ENCODE data around the gene ERN1.
A peak's percentile ranks its signal among the peaks of the same experiment; 100 is the strongest.

ERN1 gene

DNA sequence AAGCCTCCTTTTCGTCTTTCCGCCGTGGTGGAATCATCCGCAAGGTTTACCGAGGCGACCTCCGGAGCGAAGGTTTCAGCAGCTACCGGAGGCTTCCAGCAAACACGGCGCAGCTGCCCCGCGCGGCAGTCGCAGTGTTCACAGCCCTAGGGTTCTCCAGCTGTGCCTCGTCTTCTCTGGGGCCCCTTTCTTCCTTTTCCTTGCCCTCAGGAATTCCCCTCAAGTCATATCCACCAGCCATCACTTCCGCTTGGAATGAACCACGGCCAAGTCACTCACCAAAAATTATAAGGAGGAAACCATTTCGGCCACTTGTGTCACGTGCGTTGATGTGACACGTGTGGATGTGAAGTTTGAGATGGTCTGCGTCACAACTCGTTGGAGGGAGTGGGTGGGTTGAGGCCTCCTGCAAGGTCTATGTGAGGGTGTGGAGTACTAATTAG is 636 bp upstream of the ERN1 start:
- no peak overlapping the region for H2BK12ac ChIP-seq (ENCODE audit: low read length)
- H3K4ac ChIP-seq (ENCODE audit: low read length): no peak overlapping the region
- H2BK5ac ChIP-seq (ENCODE audit: low read length): peak overlapping the region; percentile 39
- peak overlapping the region; percentile 91 for H3K18ac ChIP-seq (ENCODE audit: low read length)
- H3K4me1 ChIP-seq (ENCODE audit: control insufficient read depth in 2 of 2, insufficient read depth in 1 of 2, low read depth in 1 of 2, low read length in 2 of 2): peaks cover 4 to 6% of the 10 kb centered on the region in 2 donors
- no CpG with 5 or more reads among the region's 24 CpGs for WGBS, 2 donors (ENCODE audit: extremely low coverage in 2 of 2, insufficient read length in 2 of 2, insufficient replicate concordance in 1 of 2)
- peak overlapping the region; percentile 82 for H4K8ac ChIP-seq (ENCODE audit: low read depth, low read length)
- H3K9me3 ChIP-seq (replicated peaks in 1 of 2; ENCODE audit: control insufficient read depth in 2 of 2, insufficient read depth in 1 of 2, low read depth in 1 of 2, low read length in 2 of 2): peaks cover 0 to 2% of the 10 kb centered on the region in 2 donors
- peak overlapping the region; percentile 70 for H2AK5ac ChIP-seq (ENCODE audit: low read depth, low read length)
- H3K27ac ChIP-seq (replicated peaks; ENCODE audit: low read length): no peak overlapping the region
- no peaks in the 10 kb centered on the region for H3K79me1 ChIP-seq (ENCODE audit: low read depth, low read length)
- H3K14ac ChIP-seq (ENCODE audit: low read length): no peak overlapping the region
- H3K27me3 ChIP-seq (ENCODE audit: control insufficient read depth in 3 of 3, insufficient read depth in 3 of 3, low read depth in 1 of 3, low read length in 3 of 3): peaks cover 0 to 14% (median 14%) of the 10 kb centered on the region in 3 experiments
- peak overlapping the region; percentile 96 for H2AFZ ChIP-seq (ENCODE audit: low read length)
- peak overlapping the region; percentile 44 to 58 for H3K4me3 ChIP-seq (ENCODE audit: low read length in 2 of 2)
- no peak for DNase-seq (ENCODE audit: low spot score)
- no peak overlapping the region for H4K91ac ChIP-seq (ENCODE audit: low read depth, low read length, poor library complexity)
- H2BK120ac ChIP-seq (ENCODE audit: low read depth, low read length): no peak overlapping the region
- H3K9ac ChIP-seq (ENCODE audit: low read depth, low read length, poor library complexity): peak overlapping the region; percentile 60
- H2BK15ac ChIP-seq (ENCODE audit: low read length): peak overlapping the region; percentile 93
- peak overlapping the region; percentile 57 for H3K4me2 ChIP-seq (ENCODE audit: insufficient read depth, low read length, poor library complexity, severe bottlenecking)
- peak overlapping the region; percentile 91 for H3K23ac ChIP-seq (ENCODE audit: low read depth, low read length, poor library complexity)
- H3K36me3 ChIP-seq (replicated peaks in 1 of 2; ENCODE audit: control insufficient read depth in 2 of 2, insufficient read depth in 2 of 2, low read length in 2 of 2): no peaks in the 10 kb centered on the region

DNA sequence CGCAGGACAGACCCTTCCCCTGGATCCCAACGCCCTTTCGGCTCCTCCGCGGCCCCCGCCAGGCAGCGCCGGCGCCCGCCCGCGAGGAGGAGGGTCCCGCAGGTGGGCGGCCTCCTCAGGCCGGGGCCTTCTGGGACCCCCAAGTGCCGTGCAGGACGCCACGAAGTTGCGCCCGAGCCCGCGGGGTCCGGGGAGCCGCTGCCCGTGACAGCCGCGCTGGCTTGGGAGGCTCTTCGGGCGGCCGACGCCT is 504 bp downstream of the ERN1 start:
- Histone ChIP-seq H3K27ac (replicated peaks; ENCODE audit: low read length) (peak overlapping the region; percentile 46), H3K23ac (ENCODE audit: low read depth, low read length, poor library complexity) (peak overlapping the region; percentile 98), H2BK120ac (ENCODE audit: low read depth, low read length) (no peak overlapping the region), H3K27me3 (ENCODE audit: control insufficient read depth in 3 of 3, insufficient read depth in 3 of 3, low read depth in 1 of 3, low read length in 3 of 3) (peaks cover 0 to 14% (median 14%) of the 10 kb centered on the region in 3 experiments), H4K8ac (ENCODE audit: low read depth, low read length) (no peak overlapping the region), H2BK15ac (ENCODE audit: low read length) (no peak overlapping the region), H3K4me1 (ENCODE audit: control insufficient read depth in 2 of 2, insufficient read depth in 1 of 2, low read depth in 1 of 2, low read length in 2 of 2) (peaks cover 4 to 6% of the 10 kb centered on the region in 2 donors), H3K14ac (ENCODE audit: low read length) (no peak overlapping the region), H3K18ac (ENCODE audit: low read length) (peak overlapping the region; percentile 93), H3K9me3 (replicated peaks in 1 of 2; ENCODE audit: control insufficient read depth in 2 of 2, insufficient read depth in 1 of 2, low read depth in 1 of 2, low read length in 2 of 2) (peaks cover 0 to 2% of the 10 kb centered on the region in 2 donors), H4K91ac (ENCODE audit: low read depth, low read length, poor library complexity) (no peak overlapping the region), H3K79me1 (ENCODE audit: low read depth, low read length) (no peaks in the 10 kb centered on the region), H3K9ac (ENCODE audit: low read depth, low read length, poor library complexity) (peak overlapping the region; percentile 91), H3K4me3 (ENCODE audit: low read length in 2 of 2) (peak overlapping the region; percentile 78 to 93), H3K4ac (ENCODE audit: low read length) (no peak overlapping the region), H2AK5ac (ENCODE audit: low read depth, low read length) (no peak overlapping the region), H2AFZ (ENCODE audit: low read length) (peak overlapping the region; percentile 95), H2BK12ac (ENCODE audit: low read length) (no peak overlapping the region), H3K4me2 (ENCODE audit: insufficient read depth, low read length, poor library complexity, severe bottlenecking) (peak overlapping the region; percentile 91), H3K36me3 (replicated peaks in 1 of 2; ENCODE audit: control insufficient read depth in 2 of 2, insufficient read depth in 2 of 2, low read length in 2 of 2) (no peaks in the 10 kb centered on the region), H2BK5ac (ENCODE audit: low read length) (no peak overlapping the region)
- no CpG with 5 or more reads among the region's 31 CpGs for WGBS, 2 donors (ENCODE audit: extremely low coverage in 2 of 2, insufficient read length in 2 of 2, insufficient replicate concordance in 1 of 2)
- DNase-seq (ENCODE audit: low spot score): no peak

DNA sequence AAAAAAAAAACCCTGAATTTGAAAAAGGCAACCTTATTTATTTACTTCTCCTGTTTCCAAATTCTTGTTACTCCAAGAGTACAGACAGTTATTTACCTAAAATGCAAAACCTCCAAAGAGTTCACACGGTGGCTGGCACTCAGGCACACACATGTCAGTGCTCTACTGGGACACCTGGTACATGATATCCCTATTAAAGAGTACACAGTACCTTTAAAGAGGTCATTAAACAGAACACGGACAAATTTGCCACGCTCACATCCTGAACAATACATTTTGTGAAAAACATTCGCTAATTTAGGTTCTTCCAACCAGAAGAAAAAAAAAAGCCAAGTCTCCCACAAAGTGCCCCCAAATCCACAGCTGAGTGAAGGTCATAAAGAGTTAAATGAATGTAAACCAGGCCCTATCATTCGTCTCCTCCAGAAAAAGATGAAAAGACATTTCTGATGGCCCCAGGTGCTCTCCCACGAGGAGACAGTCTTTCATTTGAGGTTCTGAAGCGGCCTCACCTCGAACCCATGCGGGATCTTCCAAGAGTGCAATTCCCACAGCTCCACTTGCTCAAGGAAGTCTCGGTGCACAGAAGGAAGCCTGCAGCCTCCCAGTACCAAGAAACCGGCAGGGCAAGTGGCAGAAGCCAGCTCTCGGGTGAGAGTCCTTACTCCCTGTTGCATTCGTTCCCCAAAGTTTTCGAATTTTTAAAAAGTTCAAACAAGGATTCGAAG is 993 bp downstream of the ERN1 start:
- H3K4ac ChIP-seq (ENCODE audit: low read length): no peak overlapping the region
- peak overlapping the region; percentile 43 for H3K23ac ChIP-seq (ENCODE audit: low read depth, low read length, poor library complexity)
- H2BK12ac ChIP-seq (ENCODE audit: low read length): no peak overlapping the region
- no peak overlapping the region for H4K8ac ChIP-seq (ENCODE audit: low read depth, low read length)
- no peaks in the 10 kb centered on the region for H3K79me1 ChIP-seq (ENCODE audit: low read depth, low read length)
- peaks cover 4 to 6% of the 10 kb centered on the region in 2 donors for H3K4me1 ChIP-seq (ENCODE audit: control insufficient read depth in 2 of 2, insufficient read depth in 1 of 2, low read depth in 1 of 2, low read length in 2 of 2)
- no peak overlapping the region for H3K18ac ChIP-seq (ENCODE audit: low read length)
- no peak overlapping the region for H4K91ac ChIP-seq (ENCODE audit: low read depth, low read length, poor library complexity)
- no peaks in the 10 kb centered on the region for H3K36me3 ChIP-seq (replicated peaks in 1 of 2; ENCODE audit: control insufficient read depth in 2 of 2, insufficient read depth in 2 of 2, low read length in 2 of 2)
- DNase-seq (ENCODE audit: low spot score): no peak
- H2BK120ac ChIP-seq (ENCODE audit: low read depth, low read length): no peak overlapping the region
- H3K27me3 ChIP-seq (ENCODE audit: control insufficient read depth in 3 of 3, insufficient read depth in 3 of 3, low read depth in 1 of 3, low read length in 3 of 3): peaks cover 0 to 14% (median 14%) of the 10 kb centered on the region in 3 experiments
- peak overlapping the region; percentile 50 for H3K9ac ChIP-seq (ENCODE audit: low read depth, low read length, poor library complexity)
- H2AFZ ChIP-seq (ENCODE audit: low read length): peak overlapping the region; percentile 95
- no peak overlapping the region for H2AK5ac ChIP-seq (ENCODE audit: low read depth, low read length)
- no peak overlapping the region for H3K27ac ChIP-seq (replicated peaks; ENCODE audit: low read length)
- no peak overlapping the region for H3K14ac ChIP-seq (ENCODE audit: low read length)
- peaks cover 0 to 2% of the 10 kb centered on the region in 2 donors for H3K9me3 ChIP-seq (replicated peaks in 1 of 2; ENCODE audit: control insufficient read depth in 2 of 2, insufficient read depth in 1 of 2, low read depth in 1 of 2, low read length in 2 of 2)
- H3K4me3 ChIP-seq (ENCODE audit: low read length in 2 of 2): peak overlapping the region; percentile 78 to 93
- no peak overlapping the region for H2BK15ac ChIP-seq (ENCODE audit: low read length)
- peak overlapping the region; percentile 91 for H3K4me2 ChIP-seq (ENCODE audit: insufficient read depth, low read length, poor library complexity, severe bottlenecking)
- no peak overlapping the region for H2BK5ac ChIP-seq (ENCODE audit: low read length)
- no CpG with 5 or more reads among the region's 15 CpGs for WGBS, 2 donors (ENCODE audit: extremely low coverage in 2 of 2, insufficient read length in 2 of 2, insufficient replicate concordance in 1 of 2)

DNA sequence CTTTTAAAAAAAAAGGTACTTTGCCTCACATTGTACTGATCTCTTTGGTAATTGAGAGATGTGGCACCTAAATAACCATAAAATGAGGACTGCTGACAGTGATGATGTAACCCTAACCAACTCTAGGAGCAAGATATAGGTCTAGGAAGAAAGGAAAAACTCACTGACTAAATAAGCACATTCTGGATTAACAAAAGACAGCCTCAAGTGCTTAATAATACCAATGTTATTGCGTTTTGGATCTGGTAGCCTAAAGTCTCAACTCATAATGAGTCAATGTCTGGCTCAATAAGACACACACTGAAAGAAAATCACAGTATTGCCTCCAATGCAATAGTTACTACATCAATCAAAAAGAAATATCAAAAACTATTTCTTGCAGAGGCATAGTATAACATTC is 3.0 kb downstream of the ERN1 start:
- no peaks in the 10 kb centered on the region for H3K79me1 ChIP-seq (ENCODE audit: low read depth, low read length)
- H3K9ac ChIP-seq (ENCODE audit: low read depth, low read length, poor library complexity): no peak overlapping the region
- H4K91ac ChIP-seq (ENCODE audit: low read depth, low read length, poor library complexity): no peak overlapping the region
- H3K23ac ChIP-seq (ENCODE audit: low read depth, low read length, poor library complexity): no peak overlapping the region
- no peak overlapping the region for H2AFZ ChIP-seq (ENCODE audit: low read length)
- H2BK120ac ChIP-seq (ENCODE audit: low read depth, low read length): no peak overlapping the region
- H3K4me3 ChIP-seq (ENCODE audit: low read length in 2 of 2): no peak overlapping the region
- H2BK15ac ChIP-seq (ENCODE audit: low read length): no peak overlapping the region
- H3K4me2 ChIP-seq (ENCODE audit: insufficient read depth, low read length, poor library complexity, severe bottlenecking): no peak overlapping the region
- H4K8ac ChIP-seq (ENCODE audit: low read depth, low read length): no peak overlapping the region
- no peak overlapping the region for H2BK12ac ChIP-seq (ENCODE audit: low read length)
- H2AK5ac ChIP-seq (ENCODE audit: low read depth, low read length): no peak overlapping the region
- no CpG with 5 or more reads among the region's 1 CpG for WGBS, 2 donors (ENCODE audit: extremely low coverage in 2 of 2, insufficient read length in 2 of 2, insufficient replicate concordance in 1 of 2)
- H3K4me1 ChIP-seq (ENCODE audit: control insufficient read depth in 2 of 2, insufficient read depth in 1 of 2, low read depth in 1 of 2, low read length in 2 of 2): peaks cover 4 to 6% of the 10 kb centered on the region in 2 donors
- no peak for DNase-seq (ENCODE audit: low spot score)
- no peak overlapping the region for H3K18ac ChIP-seq (ENCODE audit: low read length)
- H3K9me3 ChIP-seq (replicated peaks in 1 of 2; ENCODE audit: control insufficient read depth in 2 of 2, insufficient read depth in 1 of 2, low read depth in 1 of 2, low read length in 2 of 2): peaks cover 0 to 2% of the 10 kb centered on the region in 2 donors
- peaks cover 0 to 14% (median 13%) of the 10 kb centered on the region in 3 experiments for H3K27me3 ChIP-seq (ENCODE audit: control insufficient read depth in 3 of 3, insufficient read depth in 3 of 3, low read depth in 1 of 3, low read length in 3 of 3)
- no peak overlapping the region for H3K27ac ChIP-seq (replicated peaks; ENCODE audit: low read length)
- no peak overlapping the region for H3K14ac ChIP-seq (ENCODE audit: low read length)
- no peaks in the 10 kb centered on the region for H3K36me3 ChIP-seq (replicated peaks in 1 of 2; ENCODE audit: control insufficient read depth in 2 of 2, insufficient read depth in 2 of 2, low read length in 2 of 2)
- H3K4ac ChIP-seq (ENCODE audit: low read length): no peak overlapping the region
- H2BK5ac ChIP-seq (ENCODE audit: low read length): no peak overlapping the region
